DOHH2 (cell line): ENCODE data around the gene ANXA4.

Experiments used
- H3F3A ChIP-seq: fragments of 200-600 bp; sonication (generic), shearing (Covaris generic); 2 replicates; pipeline ENCODE4 v1.6.0; 2016; ENCODE audit warnings: antibody characterized with exemption, mild to moderate bottlenecking; ENCODE audit not compliant: control insufficient read depth, insufficient read depth
- H3K27ac ChIP-seq: fragments of 200-600 bp; sonication (generic); 2 replicates; pipeline ENCODE4 v1.5.1; 2014; ENCODE audit warnings: low read depth, mild to moderate bottlenecking, low read length, moderate library complexity
- H3K27me3 ChIP-seq: fragments of 200-600 bp; sonication (generic); 2 replicates; pipeline ENCODE4 v1.6.1; 2014; ENCODE audit warnings: mild to moderate bottlenecking, low read length, mixed read lengths; ENCODE audit not compliant: control insufficient read depth
- H3K36me3 ChIP-seq: fragments of 200-600 bp; sonication (generic); 2 replicates; pipeline ENCODE4 v1.6.1; 2014; ENCODE audit warnings: mild to moderate bottlenecking, low read length, moderate library complexity, mixed read lengths; ENCODE audit not compliant: control insufficient read depth
- H3K4me1 ChIP-seq: fragments of 200-600 bp; sonication (generic); 2 replicates; pipeline ENCODE4 v1.6.1; 2014; ENCODE audit warnings: mild to moderate bottlenecking, low read length, mixed read lengths; ENCODE audit not compliant: control insufficient read depth
- H3K4me2 ChIP-seq: fragments of 200-600 bp; sonication (generic); 2 replicates; pipeline ENCODE4 v1.6.0; 2014; ENCODE audit warnings: mild to moderate bottlenecking, low read length, moderate library complexity
- H3K4me3 ChIP-seq: fragments of 200-600 bp; sonication (generic); 2 replicates; pipeline ENCODE4 v1.5.1; 2014; ENCODE audit warnings: mild to moderate bottlenecking, low read length, mixed read lengths
- H3K79me2 ChIP-seq: fragments of 200-600 bp; sonication (generic); 2 replicates; pipeline ENCODE4 v1.6.1; 2014; ENCODE audit warnings: mild to moderate bottlenecking, low read length, mixed read lengths; ENCODE audit not compliant: control insufficient read depth
- H3K9me2 ChIP-seq: fragments of 200-600 bp; sonication (generic); replicated peaks from 2 replicates; pipeline ENCODE4 v1.6.1; 2014; ENCODE audit warnings: mild to moderate bottlenecking, low read length, mixed read lengths; ENCODE audit not compliant: control insufficient read depth
- H3K9me3 ChIP-seq: fragments of 200-600 bp; sonication (generic); 2 replicates; pipeline ENCODE4 v1.6.1; 2014; ENCODE audit warnings: antibody characterized with exemption, low read length, mixed read lengths; ENCODE audit not compliant: control insufficient read depth, insufficient read depth
- H4K20me1 ChIP-seq: fragments of 200-600 bp; sonication (generic); 2 replicates; pipeline ENCODE4 v1.6.0; 2014; ENCODE audit warnings: low read depth, mild to moderate bottlenecking, antibody characterized with exemption, low read length, moderate library complexity; ENCODE audit not compliant: control insufficient read depth, insufficient read depth
- CTCF ChIP-seq: fragments of 200-600 bp; sonication (generic); IDR thresholded peaks from one replicate; pipeline ENCODE4 v1.5.1; 2014; ENCODE audit warnings: antibody characterized with exemption, mild to moderate bottlenecking, low read depth, low read length; ENCODE audit not compliant: poor library complexity, severe bottlenecking
- EZH2phosphoT487 ChIP-seq: fragments of 200-600 bp; sonication (generic); IDR thresholded peaks from 2 replicates; pipeline ENCODE4 v1.6.1; 2017; ENCODE audit warnings: borderline replicate concordance, mild to moderate bottlenecking, antibody characterized with exemption, low read length, moderate library complexity, mixed read lengths

ANXA4 gene

DNA sequence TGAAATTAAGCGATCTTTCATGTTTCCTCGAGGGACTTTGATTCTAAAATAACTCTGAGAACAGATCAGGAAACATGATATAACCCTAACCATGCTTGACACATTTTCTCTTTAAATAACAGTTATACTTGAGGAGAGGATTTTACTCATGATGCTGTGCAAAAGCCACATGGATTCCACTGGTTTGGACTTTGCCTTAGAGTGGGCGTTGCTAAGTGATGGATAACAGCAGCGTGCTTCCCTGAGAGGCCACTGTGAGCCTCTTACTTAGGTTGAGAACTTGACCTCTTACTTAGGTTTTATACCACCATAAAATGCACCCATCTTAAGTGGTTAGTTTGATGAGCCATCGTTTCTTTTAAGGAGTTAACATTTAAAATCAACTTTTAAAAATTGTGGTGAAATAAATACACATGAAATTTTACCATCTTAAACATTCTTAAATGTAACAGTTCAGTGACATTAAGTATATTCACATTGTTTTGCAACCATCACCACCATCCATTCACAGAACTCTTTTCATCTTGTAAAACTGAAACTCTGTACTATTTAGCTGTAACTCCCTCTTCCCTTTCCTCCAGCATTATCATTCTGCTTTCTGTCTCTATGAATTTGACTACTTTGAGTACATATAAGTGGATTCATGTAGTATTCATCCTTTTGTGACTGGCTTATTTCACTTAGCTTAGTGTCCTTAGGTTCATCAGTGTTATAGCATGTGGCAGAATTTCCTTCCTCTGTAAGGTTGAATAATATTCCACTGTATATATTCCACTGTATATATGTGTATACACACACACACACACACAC lies 22.6 kb downstream of the ANXA4 start:
- no peaks in the 10 kb centered on the region for H4K20me1 ChIP-seq
- no peak overlapping the region for H3K4me3 ChIP-seq
- H3K9me3 ChIP-seq = no peaks in the 10 kb centered on the region
- no peak overlapping the region for H3K27ac ChIP-seq
- no peaks in the 10 kb centered on the region for H3K79me2 ChIP-seq
- TF ChIP-seq CTCF (no peak), EZH2phosphoT487 (no peak)
- H3K4me2 ChIP-seq = no peak overlapping the region
- H3K27me3 ChIP-seq = no peaks in the 10 kb centered on the region
- no peaks in the 10 kb centered on the region for H3K36me3 ChIP-seq
- H3K9me2 ChIP-seq = no peaks in the 10 kb centered on the region
- no peaks in the 10 kb centered on the region for H3F3A ChIP-seq
- H3K4me1 ChIP-seq = peaks cover 13% of the 10 kb centered on the region

DNA sequence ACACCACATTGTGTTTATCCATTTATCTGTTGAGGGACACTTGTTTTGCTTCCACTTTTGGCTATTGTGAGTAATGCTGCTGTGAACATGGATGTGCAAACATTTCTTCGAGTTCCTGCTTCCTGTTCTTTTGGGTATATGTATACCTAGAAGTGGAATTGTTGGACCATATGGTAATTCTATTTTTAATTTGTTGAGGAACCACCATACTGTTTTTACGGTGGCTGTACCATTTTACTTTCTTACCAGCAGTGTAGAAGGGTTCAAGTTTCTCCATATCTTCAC lies 23.1 kb downstream of the ANXA4 start:
- H3K27me3 ChIP-seq = no peaks in the 10 kb centered on the region
- no peaks in the 10 kb centered on the region for H3F3A ChIP-seq
- no peaks in the 10 kb centered on the region for H4K20me1 ChIP-seq
- H3K4me2 ChIP-seq = no peak overlapping the region
- H3K79me2 ChIP-seq = no peaks in the 10 kb centered on the region
- no peaks in the 10 kb centered on the region for H3K9me2 ChIP-seq
- no peak for TF ChIP-seq CTCF
- no peak for TF ChIP-seq EZH2phosphoT487
- no peaks in the 10 kb centered on the region for H3K9me3 ChIP-seq
- H3K4me1 ChIP-seq = peaks cover 13% of the 10 kb centered on the region
- H3K4me3 ChIP-seq = no peak overlapping the region
- H3K36me3 ChIP-seq = no peaks in the 10 kb centered on the region
- H3K27ac ChIP-seq = no peak overlapping the region

DNA sequence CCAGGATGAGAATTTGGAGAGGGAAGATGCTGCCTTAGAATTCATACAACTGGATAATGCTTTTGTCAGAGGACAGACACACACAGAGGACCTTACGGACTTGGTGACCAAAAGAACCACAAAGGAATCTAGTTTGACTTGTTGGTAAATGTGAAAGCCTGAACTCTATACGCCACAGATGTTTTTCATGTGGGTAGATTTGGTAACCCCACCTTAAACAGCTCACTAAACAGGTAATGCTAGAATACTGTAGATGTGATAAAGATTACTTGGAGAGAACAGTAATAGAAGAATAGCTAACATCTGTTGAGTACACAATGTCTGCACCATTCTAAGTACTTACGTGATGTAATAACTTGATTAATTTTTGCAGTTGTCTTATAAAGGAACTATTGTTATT lies 24.1 kb downstream of the ANXA4 start:
- Histone ChIP-seq H3K9me3 (no peaks in the 10 kb centered on the region), H3K27ac (no peak overlapping the region), H3K4me1 (peaks cover 13% of the 10 kb centered on the region), H3K4me3 (no peak overlapping the region), H3K79me2 (no peaks in the 10 kb centered on the region), H3K27me3 (no peaks in the 10 kb centered on the region), H3K9me2 (no peaks in the 10 kb centered on the region), H3K4me2 (no peak overlapping the region), H3K36me3 (no peaks in the 10 kb centered on the region), H4K20me1 (no peaks in the 10 kb centered on the region), H3F3A (no peaks in the 10 kb centered on the region)
- TF ChIP-seq EZH2phosphoT487 (no peak), CTCF (no peak)
